GM13976 (cell line): Measurements from ENCODE around the gene ARHGEF11.

Experiments used
- DNase-seq: peaks from one replicate; pipeline ENCODE4 v3.0.0; 2012; ENCODE audit warnings: low spot score
- in situ Hi-C: fragments of 300-500 bp; cut with MboI; formaldehyde crosslinking; loops from one replicate; pipeline ENCODE4 v1.12.0; 2022; ENCODE audit warnings: low sequenced_read_pairs, mixed read lengths, inconsistent platforms; ENCODE audit not compliant: unreplicated experiment
- TF ChIP-seq, protein P1 (sequence below): IDR thresholded peaks from 2 replicates; pipeline ENCODE4 v1.5.1; 2012; ENCODE audit warnings: borderline replicate concordance, mild to moderate bottlenecking; ENCODE audit not compliant: insufficient read depth; ENCODE audit errors: extremely low read depth, missing control alignments, control extremely low read depth

Gene ARHGEF11

DNA sequence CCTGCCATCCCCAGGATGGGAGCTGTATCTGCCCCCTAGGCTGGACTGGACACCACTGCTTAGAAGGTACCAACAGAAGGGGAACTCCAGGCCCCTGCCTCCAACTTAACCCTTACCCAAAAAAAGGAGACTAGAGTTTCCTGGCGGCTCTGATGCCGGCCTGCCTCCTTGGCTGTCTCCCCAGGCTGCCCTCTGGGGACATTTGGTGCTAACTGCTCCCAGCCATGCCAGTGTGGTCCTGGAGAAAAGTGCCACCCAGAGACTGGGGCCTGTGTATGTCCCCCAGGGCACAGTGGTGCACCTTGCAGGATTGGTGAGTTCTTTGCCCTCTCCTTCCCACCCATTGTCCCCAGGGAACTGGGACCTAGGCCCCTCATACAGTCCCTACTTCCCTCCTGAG is 133.2 kb downstream of the ARHGEF11 start:
- TF ChIP-seq, protein P1, sequence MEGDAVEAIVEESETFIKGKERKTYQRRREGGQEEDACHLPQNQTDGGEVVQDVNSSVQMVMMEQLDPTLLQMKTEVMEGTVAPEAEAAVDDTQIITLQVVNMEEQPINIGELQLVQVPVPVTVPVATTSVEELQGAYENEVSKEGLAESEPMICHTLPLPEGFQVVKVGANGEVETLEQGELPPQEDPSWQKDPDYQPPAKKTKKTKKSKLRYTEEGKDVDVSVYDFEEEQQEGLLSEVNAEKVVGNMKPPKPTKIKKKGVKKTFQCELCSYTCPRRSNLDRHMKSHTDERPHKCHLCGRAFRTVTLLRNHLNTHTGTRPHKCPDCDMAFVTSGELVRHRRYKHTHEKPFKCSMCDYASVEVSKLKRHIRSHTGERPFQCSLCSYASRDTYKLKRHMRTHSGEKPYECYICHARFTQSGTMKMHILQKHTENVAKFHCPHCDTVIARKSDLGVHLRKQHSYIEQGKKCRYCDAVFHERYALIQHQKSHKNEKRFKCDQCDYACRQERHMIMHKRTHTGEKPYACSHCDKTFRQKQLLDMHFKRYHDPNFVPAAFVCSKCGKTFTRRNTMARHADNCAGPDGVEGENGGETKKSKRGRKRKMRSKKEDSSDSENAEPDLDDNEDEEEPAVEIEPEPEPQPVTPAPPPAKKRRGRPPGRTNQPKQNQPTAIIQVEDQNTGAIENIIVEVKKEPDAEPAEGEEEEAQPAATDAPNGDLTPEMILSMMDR, result no peak
- in situ Hi-C loops, result no loop called here

DNA sequence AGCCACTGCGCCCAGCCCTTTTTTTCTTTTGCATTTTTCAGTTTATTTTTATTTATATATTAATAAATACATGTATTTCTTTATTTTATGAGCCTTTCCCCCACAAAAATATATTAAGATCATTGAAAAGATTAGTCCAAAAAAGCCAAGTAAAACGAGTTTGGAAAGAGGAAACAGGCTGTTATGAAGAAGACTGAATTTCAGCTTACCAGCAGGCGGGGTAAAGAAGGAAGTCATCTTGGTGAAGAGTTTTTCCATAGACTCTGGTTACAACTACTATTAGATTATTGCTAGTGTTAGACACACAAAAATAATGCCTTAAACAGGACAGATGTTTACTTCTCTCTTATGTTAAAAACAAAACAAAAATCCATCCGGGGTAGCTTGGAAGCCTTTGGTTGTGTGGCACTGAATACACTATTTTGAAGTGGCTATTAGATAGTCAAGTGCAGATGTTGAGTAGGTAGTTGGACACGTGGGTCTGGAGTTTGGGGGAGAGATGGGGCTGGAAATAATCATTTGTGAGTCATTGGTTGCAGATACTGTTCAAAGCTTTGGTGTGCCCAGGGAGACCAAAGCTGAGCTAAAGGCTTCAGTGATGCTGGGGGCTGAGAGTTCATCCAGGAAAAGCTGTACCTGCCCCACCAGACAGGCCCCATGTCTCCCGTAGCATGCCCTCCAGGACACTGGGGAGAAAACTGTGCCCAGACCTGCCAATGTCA is 133.8 kb downstream of the ARHGEF11 start:
- TF ChIP-seq, protein P1, result no peak
- in situ Hi-C loops, result no loop called here
- no peak for DNase-seq

More for the DNA sequence above, 133.2 kb downstream of the ARHGEF11 start:
- no peak for DNase-seq

DNA sequence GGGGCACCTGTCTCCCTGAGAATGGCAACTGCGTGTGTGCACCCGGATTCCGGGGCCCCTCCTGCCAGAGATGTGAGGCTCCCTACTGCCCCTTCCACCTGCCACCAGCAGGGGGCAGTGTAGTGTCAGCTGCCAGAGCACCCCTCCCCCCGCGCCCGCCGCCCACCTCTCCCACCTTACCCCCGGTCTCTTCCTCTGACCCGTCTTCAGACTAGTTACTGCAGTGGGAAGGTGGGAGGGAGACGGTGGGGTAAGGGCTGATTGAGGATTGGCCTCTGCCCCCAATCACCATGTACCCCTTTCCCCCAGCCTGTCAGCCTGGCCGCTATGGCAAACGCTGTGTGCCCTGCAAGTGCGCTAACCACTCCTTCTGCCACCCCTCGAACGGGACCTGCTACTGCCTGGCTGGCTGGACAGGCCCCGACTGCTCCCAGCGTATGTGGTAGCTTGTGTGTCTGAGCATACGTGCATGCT is 135.2 kb downstream of the ARHGEF11 start:
- DNase-seq, result peak; percentile 88
- in situ Hi-C loops, result no loop called here
- TF ChIP-seq, protein P1, result peak; percentile 84

DNA sequence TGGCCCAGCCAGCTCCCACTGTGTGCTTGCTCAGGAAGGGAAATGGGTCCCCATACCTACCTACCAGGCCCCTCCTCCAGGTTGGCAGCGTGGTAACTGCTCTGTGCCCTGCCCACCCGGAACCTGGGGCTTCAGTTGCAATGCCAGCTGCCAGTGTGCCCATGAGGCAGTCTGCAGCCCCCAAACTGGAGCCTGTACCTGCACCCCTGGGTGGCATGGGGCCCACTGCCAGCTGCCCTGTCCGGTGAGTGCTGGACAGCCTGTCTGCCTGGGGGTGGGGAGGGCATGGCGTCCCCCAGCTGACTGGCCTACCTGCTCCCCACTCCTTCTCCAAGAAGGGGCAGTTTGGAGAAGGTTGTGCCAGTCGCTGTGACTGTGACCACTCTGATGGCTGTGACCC is 135.9 kb downstream of the ARHGEF11 start:
- TF ChIP-seq, protein P1, result no peak
- in situ Hi-C loops, result no loop called here
- DNase-seq, result no peak

DNA sequence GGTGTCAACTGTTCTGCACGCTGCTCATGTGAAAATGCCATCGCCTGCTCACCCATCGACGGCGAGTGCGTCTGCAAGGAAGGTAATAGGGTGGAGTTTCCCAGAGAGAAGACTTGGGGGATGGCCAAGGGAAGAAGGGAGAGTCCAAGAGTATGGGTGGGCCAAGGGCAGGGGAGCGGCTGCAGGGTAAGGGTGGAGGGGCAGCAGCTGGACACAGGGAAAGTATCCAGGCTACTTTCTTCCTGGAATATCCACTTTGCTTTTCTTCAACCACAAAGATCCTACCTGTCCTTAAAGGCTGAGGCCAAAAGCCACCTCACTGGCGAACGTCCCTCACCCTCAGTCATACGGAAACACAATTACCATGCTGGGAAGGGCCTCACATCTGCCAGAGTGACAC is 136.6 kb downstream of the ARHGEF11 start:
- in situ Hi-C loops, result no loop called here
- DNase-seq, result no peak
- TF ChIP-seq, protein P1, result no peak

DNA sequence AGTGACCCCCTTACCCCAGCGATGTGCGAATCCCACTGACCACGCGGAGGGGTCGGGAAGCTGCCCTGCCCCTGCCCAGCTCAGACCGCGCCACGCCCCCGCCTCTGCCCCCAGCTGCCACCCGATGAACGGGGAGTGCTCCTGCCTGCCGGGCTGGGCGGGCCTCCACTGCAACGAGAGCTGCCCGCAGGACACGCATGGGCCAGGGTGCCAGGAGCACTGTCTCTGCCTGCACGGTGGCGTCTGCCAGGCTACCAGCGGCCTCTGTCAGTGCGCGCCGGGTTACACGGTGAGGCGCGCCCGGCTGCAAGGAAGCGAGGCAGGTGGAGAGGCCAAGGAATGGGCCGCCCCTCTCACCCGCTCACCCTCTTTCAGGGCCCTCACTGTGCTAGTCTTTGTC is 137.0 kb downstream of the ARHGEF11 start:
- TF ChIP-seq, protein P1, result no peak
- in situ Hi-C loops, result no loop called here
- DNase-seq, result no peak
